ENCODE data around the gene TNPO1. TPM values are rescaled to one million over a fixed set of nuclear protein-coding genes. Genes with fewer than 3 reads are reported as not detected.
A peak's percentile ranks its signal among the peaks of the same experiment; 100 is the strongest.
"Not testable (repeated sequence)": the region's sequence is repeated elsewhere in the genome, so short reads cannot be mapped to it uniquely, and the experiment has no call there.

Gene TNPO1
- total RNA-seq, 2 experiments from 2014 or later = 92.0 to 95.4 TPM

DNA sequence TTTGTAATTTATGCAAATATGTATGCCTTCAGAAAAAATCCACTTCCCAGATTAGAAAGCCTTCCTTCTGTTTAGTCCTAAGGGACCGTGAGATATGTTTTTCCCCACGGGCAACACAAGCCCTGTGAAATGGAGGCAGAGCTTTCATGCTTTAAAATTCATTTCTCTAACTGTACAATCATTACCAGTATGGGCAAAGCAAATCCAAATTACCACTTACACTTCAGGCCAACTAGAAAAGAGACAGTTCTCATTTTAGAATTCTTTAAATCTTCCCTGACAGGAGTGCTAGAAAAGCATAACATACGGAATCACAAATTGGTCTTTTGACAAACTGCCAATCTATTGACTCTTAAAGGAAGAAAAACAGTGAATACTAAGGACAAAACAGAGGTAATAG lies 20.5 kb upstream of the TNPO1 start:
- peaks cover 10% of the 10 kb centered on the region for H3K27me3 Mint-ChIP-seq
- H3K9me3 Mint-ChIP-seq = no peaks in the 10 kb centered on the region
- ChIA-PET CTCF (no interaction called here), POLR2A (no interaction called here)
- H3K36me3 Mint-ChIP-seq = no peaks in the 10 kb centered on the region
- intact Hi-C loops (cut with micrococcal nuclease) = no loop called here
- DNase-seq = no peak
- H3K4me3 Mint-ChIP-seq = no peak overlapping the region
- no peak overlapping the region for H3K27ac Mint-ChIP-seq
- no peaks in the 10 kb centered on the region for H3K4me1 Mint-ChIP-seq (ENCODE audit: low read depth)

DNA sequence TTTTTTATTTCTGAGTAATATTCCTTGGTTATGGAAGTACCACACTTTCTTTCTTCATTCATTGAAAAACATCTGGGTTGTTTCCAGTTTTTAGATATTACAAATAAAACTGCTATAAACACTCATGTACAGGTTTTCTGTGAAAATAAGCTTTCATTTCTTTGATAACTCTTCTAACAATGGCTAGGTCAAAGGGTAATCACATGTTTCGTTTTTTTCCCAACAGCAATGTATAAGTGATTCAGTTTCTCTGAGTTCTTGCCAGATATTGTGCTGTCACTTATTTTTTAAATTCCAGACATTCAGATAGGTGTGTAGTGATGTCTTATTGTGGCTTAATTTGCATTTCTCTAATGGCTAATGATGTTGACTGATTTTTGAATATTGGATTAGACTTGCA lies 16.7 kb upstream of the TNPO1 start:
- Mint-ChIP-seq H3K4me1 (ENCODE audit: low read depth) (no peaks in the 10 kb centered on the region), H3K9me3 (no peaks in the 10 kb centered on the region), H3K27ac (no peak overlapping the region), H3K36me3 (no peaks in the 10 kb centered on the region), H3K27me3 (peaks cover 16% of the 10 kb centered on the region), H3K4me3 (no peak overlapping the region)
- no peak for DNase-seq
- ChIA-PET POLR2A (no interaction called here), CTCF (no interaction called here)
- intact Hi-C loops (cut with micrococcal nuclease) = no loop called here

DNA sequence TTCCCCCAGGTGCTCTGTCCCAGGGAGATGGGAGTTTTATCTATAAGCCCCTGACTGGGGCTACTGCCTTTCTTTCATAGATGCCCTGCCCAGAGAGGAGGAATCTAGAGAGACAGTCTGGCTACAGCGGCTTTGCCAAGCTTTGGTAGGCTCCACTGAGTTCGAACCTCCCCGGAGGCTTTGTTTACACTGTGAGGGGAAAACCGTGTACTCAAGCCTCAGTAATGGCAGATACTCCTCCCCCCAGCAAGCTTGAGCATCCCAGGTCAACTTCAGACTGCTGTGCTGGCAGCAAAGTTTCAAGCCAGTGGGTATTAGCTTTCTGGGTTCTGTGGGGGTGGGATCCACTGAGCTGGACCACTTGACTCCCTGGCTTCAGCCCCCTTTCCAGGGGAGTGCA lies 7.8 kb upstream of the TNPO1 start:
- peaks cover 36% of the 10 kb centered on the region for H3K27me3 Mint-ChIP-seq
- H3K9me3 Mint-ChIP-seq; H3K27ac Mint-ChIP-seq; CTCF ChIA-PET; DNase-seq; intact Hi-C loops (cut with micrococcal nuclease); H3K4me1 Mint-ChIP-seq (ENCODE audit: low read depth); POLR2A ChIA-PET; H3K36me3 Mint-ChIP-seq; H3K4me3 Mint-ChIP-seq: not testable (repeated sequence)

DNA sequence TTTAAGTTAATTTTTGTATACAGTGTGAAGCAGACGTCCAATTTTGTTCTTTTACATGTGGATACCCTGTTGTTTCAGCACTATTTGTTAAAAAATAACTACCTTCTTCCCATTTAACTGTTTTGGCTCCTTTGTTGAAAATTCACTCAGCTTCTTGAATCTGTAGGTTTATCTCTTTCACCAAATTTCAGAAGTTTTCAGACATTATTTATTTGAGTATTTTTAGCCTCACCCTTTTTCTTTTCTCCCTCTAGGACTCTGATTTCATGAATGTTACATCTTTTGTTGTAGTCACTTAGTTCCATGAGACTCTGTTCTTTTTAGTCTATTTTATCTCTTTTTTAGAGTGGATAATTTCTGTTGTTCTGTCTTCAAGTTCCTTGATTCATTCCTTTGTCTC lies 4.6 kb upstream of the TNPO1 start:
- H3K9me3 Mint-ChIP-seq = no peaks in the 10 kb centered on the region
- no peak overlapping the region for H3K27ac Mint-ChIP-seq
- H3K27me3 Mint-ChIP-seq = peaks cover 25% of the 10 kb centered on the region
- POLR2A ChIA-PET = no interaction called here
- intact Hi-C loops (cut with micrococcal nuclease) = no loop called here
- peaks cover 2% of the 10 kb centered on the region for H3K4me1 Mint-ChIP-seq (ENCODE audit: low read depth)
- H3K36me3 Mint-ChIP-seq = no peaks in the 10 kb centered on the region
- no peak overlapping the region for H3K4me3 Mint-ChIP-seq
- CTCF ChIA-PET = no interaction called here
- no peak for DNase-seq

DNA sequence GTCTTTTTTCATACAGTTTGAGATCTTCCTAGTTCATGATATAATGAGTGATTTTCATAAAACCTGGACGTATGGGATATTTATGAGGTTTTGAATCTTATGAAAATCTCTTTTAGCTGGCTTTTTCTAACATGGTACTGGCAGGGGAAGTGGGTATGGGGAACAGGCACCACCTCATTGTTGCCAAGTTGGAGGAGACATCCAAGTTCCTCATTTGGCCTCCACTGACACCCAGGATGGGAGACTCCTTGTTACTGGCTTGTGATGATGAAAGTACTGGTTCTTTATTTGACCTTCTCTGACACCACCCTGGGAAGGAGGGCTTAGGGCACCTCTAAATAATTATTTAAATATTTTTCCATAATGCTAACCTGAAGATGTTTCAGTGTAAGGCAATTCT lies 4.0 kb upstream of the TNPO1 start:
- H3K9me3 Mint-ChIP-seq = no peaks in the 10 kb centered on the region
- H3K27me3 Mint-ChIP-seq = peaks cover 23% of the 10 kb centered on the region
- POLR2A ChIA-PET = no interaction called here

DNA sequence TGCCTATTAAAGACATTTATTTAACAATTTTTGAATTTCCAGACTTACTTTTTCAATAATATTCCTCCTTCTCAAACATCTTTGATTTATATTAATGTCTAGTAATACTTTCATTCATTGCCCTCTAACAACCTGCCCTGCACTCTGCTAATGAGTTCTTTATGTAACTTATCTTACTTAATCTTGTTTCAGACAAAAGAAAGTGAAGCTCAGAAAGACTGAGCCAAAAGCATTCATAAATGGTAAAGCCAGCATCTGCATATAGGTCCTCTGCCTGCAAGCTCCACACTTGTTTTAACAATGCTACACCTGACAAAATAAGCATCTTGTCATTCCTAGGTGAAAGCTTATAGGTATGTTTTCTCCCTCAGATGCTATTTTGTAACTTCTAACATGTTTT lies 2.4 kb upstream of the TNPO1 start:
- H3K36me3 Mint-ChIP-seq = no peaks in the 10 kb centered on the region
- POLR2A ChIA-PET = no interaction called here
- intact Hi-C loops (cut with micrococcal nuclease) = no loop called here
- no peak overlapping the region for H3K27ac Mint-ChIP-seq
- peaks cover 14% of the 10 kb centered on the region for H3K4me1 Mint-ChIP-seq (ENCODE audit: low read depth)
- H3K27me3 Mint-ChIP-seq = peaks cover 21% of the 10 kb centered on the region
- no peak overlapping the region for H3K4me3 Mint-ChIP-seq
- no peak for DNase-seq
- H3K9me3 Mint-ChIP-seq = no peaks in the 10 kb centered on the region
- CTCF ChIA-PET = no interaction called here

More for the DNA sequence above, 4.0 kb upstream of the TNPO1 start:
- H3K4me3 Mint-ChIP-seq = no peak overlapping the region
- DNase-seq = no peak
- CTCF ChIA-PET = no interaction called here
- intact Hi-C loops (cut with micrococcal nuclease) = no loop called here
- no peaks in the 10 kb centered on the region for H3K36me3 Mint-ChIP-seq
- H3K4me1 Mint-ChIP-seq (ENCODE audit: low read depth) = peaks cover 6% of the 10 kb centered on the region
- no peak overlapping the region for H3K27ac Mint-ChIP-seq

DNA sequence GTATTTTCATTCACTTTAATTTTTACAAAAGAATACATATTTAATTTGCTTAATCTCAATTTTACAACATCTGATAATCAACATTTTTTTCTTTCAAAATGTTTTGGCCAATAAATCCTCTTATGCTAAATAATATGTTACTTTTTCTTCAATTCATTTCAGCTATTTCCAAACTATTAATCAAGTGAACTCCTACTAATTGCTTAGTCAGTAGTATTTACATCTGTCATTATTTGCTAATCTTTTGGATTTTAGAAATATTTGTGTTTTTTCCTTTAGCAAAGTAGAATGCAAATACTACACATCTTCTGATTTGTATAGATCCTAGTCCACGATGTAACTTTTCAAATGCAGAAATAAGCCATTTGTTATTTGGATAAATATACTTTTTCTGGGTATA lies 1.6 kb upstream of the TNPO1 start:
- Mint-ChIP-seq H3K36me3 (no peaks in the 10 kb centered on the region), H3K27me3 (peaks cover 17% of the 10 kb centered on the region), H3K27ac (no peak overlapping the region), H3K9me3 (no peaks in the 10 kb centered on the region), H3K4me1 (ENCODE audit: low read depth) (peaks cover 14% of the 10 kb centered on the region), H3K4me3 (no peak overlapping the region)
- ChIA-PET CTCF (no interaction called here), POLR2A (no interaction called here)
- intact Hi-C loops (cut with micrococcal nuclease) = loop anchor here (5.0 kb wide), 1 partner anchor 142 kb away; the partner anchor contains the start of gene FCHO2
- no peak for DNase-seq

DNA sequence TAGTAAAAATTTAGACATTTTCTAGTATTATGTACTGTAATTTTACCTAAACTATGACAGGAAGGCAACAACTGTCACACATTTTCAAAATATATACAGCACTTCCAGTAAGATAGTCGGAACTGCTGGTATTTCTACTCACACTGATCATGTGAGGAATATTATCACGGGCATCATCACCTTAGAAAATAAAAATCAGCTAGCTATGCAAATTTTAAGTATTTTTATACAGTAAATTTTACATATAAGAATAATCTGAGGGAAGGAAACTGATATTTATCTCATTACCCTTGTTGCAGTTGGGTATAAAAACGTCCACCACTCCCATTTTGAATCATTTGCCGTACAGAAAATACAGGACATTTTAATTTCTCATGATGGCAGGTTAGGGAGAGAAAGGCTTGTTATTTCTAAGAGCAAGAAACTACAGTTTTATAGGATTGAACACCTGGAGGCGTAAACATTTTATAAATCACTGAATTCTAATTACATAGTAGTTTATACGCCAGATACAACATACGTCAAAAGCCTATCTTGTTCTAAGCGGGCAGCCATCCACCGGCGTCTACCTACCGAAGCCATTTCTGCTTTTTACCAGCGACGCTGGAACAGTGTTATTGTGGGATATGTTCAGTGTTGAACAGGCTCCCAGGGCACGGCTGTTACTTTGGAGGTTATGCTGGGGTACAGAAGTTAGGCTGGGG lies 729 bp upstream of the TNPO1 start:
- ChIA-PET POLR2A (no interaction called here), CTCF (no interaction called here)
- Mint-ChIP-seq H3K4me3 (peak overlapping the region; percentile 88), H3K9me3 (no peaks in the 10 kb centered on the region), H3K27me3 (peaks cover 14% of the 10 kb centered on the region), H3K27ac (peak overlapping the region; percentile 49), H3K36me3 (no peaks in the 10 kb centered on the region), H3K4me1 (ENCODE audit: low read depth) (peaks cover 14% of the 10 kb centered on the region)
- DNase-seq = no peak
- intact Hi-C loops (cut with micrococcal nuclease) = loop anchor here (1.0 to 5.0 kb wide), 2 partner anchors 33 to 142 kb away; partner anchors contain the start of gene FCHO2

DNA sequence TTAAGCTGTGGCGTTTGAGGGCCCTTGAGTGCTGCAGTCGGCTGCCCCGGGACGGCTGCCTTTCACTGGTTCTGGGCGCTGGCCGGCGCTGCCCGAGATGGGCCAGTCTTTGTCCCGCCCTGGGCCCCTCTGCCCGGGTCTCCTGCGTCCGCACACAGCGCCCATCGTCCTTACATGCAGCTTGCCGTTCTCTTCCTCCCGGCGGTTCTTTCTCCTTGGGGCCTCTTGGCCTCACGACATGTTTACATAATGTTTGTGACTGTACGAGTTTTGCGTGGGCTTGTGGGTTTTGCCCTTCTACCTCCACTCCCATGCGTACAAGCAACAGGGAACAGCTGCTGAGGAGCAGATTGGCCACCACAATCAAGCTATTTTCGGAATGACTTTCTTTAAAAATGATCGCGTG lies 618 bp downstream of the TNPO1 start:
- Mint-ChIP-seq H3K27me3 (peaks cover 11% of the 10 kb centered on the region), H3K27ac (peak overlapping the region; percentile 85), H3K9me3 (no peaks in the 10 kb centered on the region), H3K4me3 (peak overlapping the region; percentile 88), H3K36me3 (no peaks in the 10 kb centered on the region), H3K4me1 (ENCODE audit: low read depth) (peaks cover 20% of the 10 kb centered on the region)
- peak; percentile 69 for DNase-seq
- intact Hi-C loops (cut with micrococcal nuclease) = loop anchor here (5.0 kb wide), 1 partner anchor 140 kb away; the partner anchor contains the start of gene FCHO2
- ChIA-PET POLR2A (interaction anchor here (1.1 to 3.0 kb wide), 3 partner anchors 28 to 497 kb away, joined by 3 to 31 read pairs (median 8); partner anchors contain the start of genes MRPS27 and PTCD2), CTCF (interaction anchor here (0.8 to 4.5 kb wide), 6 partner anchors 26 to 260 kb away, joined by 3 to 57 read pairs (median 4); no protein-coding TSS in a partner anchor)

DNA sequence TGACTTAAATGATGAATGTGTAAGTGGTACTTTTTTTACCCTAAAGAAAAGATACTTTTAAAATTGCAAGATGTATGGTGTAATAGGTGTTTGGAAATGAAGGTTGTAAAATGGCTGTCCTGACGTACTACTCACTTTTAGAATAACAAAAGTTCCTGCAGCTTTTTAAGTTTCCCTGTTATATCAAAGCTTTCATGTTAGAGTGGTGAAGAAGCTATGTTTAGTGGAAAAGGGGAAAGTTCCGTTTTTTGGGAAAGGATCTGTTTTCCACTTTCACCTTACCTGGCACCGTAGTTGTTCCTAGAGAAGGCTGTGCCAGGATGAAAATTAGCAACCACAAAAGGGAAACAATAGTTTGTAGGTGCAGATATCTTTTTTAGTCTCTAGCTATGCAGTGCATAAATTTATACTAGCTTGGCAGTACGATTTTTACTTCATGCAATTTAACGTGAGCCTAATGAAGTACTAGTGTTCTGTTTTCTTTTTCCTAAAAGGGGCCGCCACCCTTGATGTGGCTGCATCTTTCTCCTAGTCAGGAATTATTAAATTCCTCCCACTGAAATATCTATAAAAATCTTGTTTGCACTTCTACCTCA lies 1.3 kb downstream of the TNPO1 start:
- no peaks in the 10 kb centered on the region for H3K9me3 Mint-ChIP-seq
- DNase-seq = no peak
- no peak overlapping the region for H3K27ac Mint-ChIP-seq
- H3K36me3 Mint-ChIP-seq = no peaks in the 10 kb centered on the region
- peaks cover 22% of the 10 kb centered on the region for H3K4me1 Mint-ChIP-seq (ENCODE audit: low read depth)
- peaks cover 5% of the 10 kb centered on the region for H3K27me3 Mint-ChIP-seq
- CTCF ChIA-PET = interaction anchor here (0.8 to 4.5 kb wide), 8 partner anchors 12 to 260 kb away, joined by 3 to 57 read pairs (median 6); no protein-coding TSS in a partner anchor
- POLR2A ChIA-PET = interaction anchor here (1.1 to 3.0 kb wide), 3 partner anchors 27 to 498 kb away, joined by 3 to 31 read pairs (median 8); partner anchors contain the start of genes MRPS27 and PTCD2
- H3K4me3 Mint-ChIP-seq = peak overlapping the region; percentile 88
- intact Hi-C loops (cut with micrococcal nuclease) = loop anchor here (2.0 to 5.0 kb wide), 3 partner anchors 140 to 497 kb away; partner anchors contain the start of genes FCHO2, MRPS27 and PTCD2

DNA sequence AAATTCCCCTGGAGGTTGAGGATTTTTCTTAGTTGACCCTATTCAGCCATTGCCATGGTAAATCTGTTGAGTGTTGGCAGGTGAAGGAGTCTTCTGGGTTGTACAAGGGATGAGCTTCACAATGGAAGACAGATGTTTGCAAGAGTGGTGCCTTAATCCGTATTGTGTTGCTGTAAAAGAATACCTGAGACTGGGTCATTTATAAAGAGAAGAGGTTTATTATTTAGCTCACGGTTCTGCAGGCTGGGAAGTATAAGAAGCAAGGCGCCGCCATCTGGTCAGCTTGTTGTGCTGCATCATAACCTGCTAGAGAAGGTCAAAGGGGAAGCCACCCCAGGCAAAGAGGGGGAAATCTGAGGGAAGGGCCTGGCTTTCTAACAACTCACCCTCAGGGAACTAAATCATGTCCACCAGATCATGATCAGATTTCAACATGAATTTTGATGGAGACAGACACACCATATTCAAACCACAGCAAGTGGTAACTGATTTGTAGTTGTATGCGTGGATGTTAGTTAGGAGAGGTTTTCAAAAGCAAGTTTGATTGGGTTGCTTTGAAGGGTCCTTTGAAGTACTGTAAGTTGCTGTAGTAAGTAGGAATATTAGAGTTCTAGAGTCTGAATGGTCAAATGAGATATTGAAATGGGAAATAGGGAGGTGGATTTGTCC lies 2.5 kb downstream of the TNPO1 start:
- Mint-ChIP-seq H3K4me1 (ENCODE audit: low read depth) (peaks cover 22% of the 10 kb centered on the region), H3K27ac (no peak overlapping the region), H3K36me3 (no peaks in the 10 kb centered on the region), H3K27me3 (peaks cover 2% of the 10 kb centered on the region), H3K9me3 (no peaks in the 10 kb centered on the region), H3K4me3 (no peak overlapping the region)
- ChIA-PET POLR2A (interaction anchor here (3.0 kb wide), 1 partner anchor 30 kb away, joined by 31 read pairs; no protein-coding TSS in a partner anchor), CTCF (interaction anchor here (0.5 to 4.5 kb wide), 10 partner anchors 11 to 499 kb away, joined by 3 to 57 read pairs (median 4); partner anchors contain the start of genes MRPS27 and PTCD2)
- peak; percentile 69 for DNase-seq
- intact Hi-C loops (cut with micrococcal nuclease) = loop anchor here (1.0 to 5.0 kb wide), 4 partner anchors 138 to 498 kb away; partner anchors contain the start of genes FCHO2, MRPS27 and PTCD2

DNA sequence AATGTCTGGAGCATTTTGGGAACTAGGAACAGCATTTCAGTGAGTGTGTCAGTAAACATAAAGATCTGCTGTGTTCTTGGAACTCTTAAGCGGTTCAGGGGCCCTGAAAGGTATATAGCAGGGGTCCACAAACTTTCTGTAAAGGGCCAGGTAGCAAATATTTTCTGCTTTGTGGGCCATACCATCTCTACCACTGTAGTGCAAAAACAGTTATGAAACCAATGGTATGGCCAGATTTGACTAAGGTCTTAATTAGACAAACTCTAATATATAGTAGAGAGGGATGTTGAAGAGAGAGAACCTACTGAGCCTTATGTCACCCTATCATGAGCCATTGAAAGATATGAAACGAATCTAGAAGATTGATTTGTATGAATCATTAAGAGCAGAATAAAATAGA lies 5.3 kb downstream of the TNPO1 start:
- ChIA-PET CTCF (no interaction called here), POLR2A (no interaction called here)
- H3K4me1 Mint-ChIP-seq (ENCODE audit: low read depth) = peaks cover 20% of the 10 kb centered on the region
- no peaks in the 10 kb centered on the region for H3K27me3 Mint-ChIP-seq
- no peaks in the 10 kb centered on the region for H3K9me3 Mint-ChIP-seq
- H3K36me3 Mint-ChIP-seq = no peaks in the 10 kb centered on the region
- intact Hi-C loops (cut with micrococcal nuclease) = no loop called here
- no peak for DNase-seq
- no peak overlapping the region for H3K27ac Mint-ChIP-seq
- H3K4me3 Mint-ChIP-seq = no peak overlapping the region
